ENCODE data around the gene TMEM165.

GRCh38 chr4:55369968-55370367, 25.8 kb upstream of the TMEM165 start:
- TF ChIP-seq CTCF (IDR thresholded peaks at IDR 0.05), result no peak
- TF ChIP-seq POLR2A (IDR thresholded peaks at IDR 0.05), result no peak

Data from adrenal gland (tissue), 5 donors.